OCI-LY7 (cell line): ENCODE data around the gene EMX2. TPM values are rescaled to one million over a fixed set of nuclear protein-coding genes. Genes with fewer than 3 reads are reported as not detected.

Experiments
- BruUV-seq: library from RNA; stranded (reverse); fragments of 400-500 nt; replicated peaks from 2 replicates; lab custom pipeline; 2021; lab: Mats Ljungman, UMichigan
- CTCF ChIA-PET: fragments of 300-600 bp; sonication (Branson Sonifier 250); formaldehyde crosslinking; loops from one replicate; lab custom pipeline; 2022; ENCODE audit warnings: antibody characterized with exemption; ENCODE audit not compliant: unreplicated experiment; lab: Charles Lee
- POLR2A ChIA-PET: fragments of 300-600 bp; sonication (Branson Sonifier 250); formaldehyde crosslinking; loops from one replicate; lab custom pipeline; 2022; ENCODE audit warnings: antibody characterized with exemption; lab: Charles Lee
- DNase-seq: peaks from one replicate; pipeline ENCODE4 v3.0.0-alpha.2; 2015; ENCODE audit warnings: low spot score
- H2AFZ ChIP-seq: fragments of 200-600 bp; sonication (generic), shearing (Covaris generic); 2 replicates; pipeline ENCODE4 v1.6.1; 2014; ENCODE audit warnings: mild to moderate bottlenecking, antibody characterized with exemption, low read length, moderate library complexity
- H3K27ac ChIP-seq: fragments of 200-600 bp; sonication (generic); 2 replicates; pipeline ENCODE4 v1.5.1; 2014; ENCODE audit warnings: mixed run types, low read depth, mild to moderate bottlenecking, moderate library complexity, low read length, inconsistent platforms; ENCODE audit not compliant: poor library complexity, severe bottlenecking
- H3K36me3 ChIP-seq: fragments of 200-600 bp; sonication (generic); 2 replicates; pipeline ENCODE4 v1.6.1; 2014; ENCODE audit warnings: mild to moderate bottlenecking, antibody characterized with exemption, low read length, moderate library complexity, mixed read lengths; ENCODE audit not compliant: insufficient read depth
- H3K4me1 ChIP-seq: fragments of 200-600 bp; sonication (generic); 2 replicates; pipeline ENCODE4 v1.5.1; 2014; ENCODE audit warnings: mild to moderate bottlenecking, low read length; ENCODE audit not compliant: insufficient read depth, poor library complexity, severe bottlenecking
- H3K4me2 ChIP-seq: fragments of 200-600 bp; sonication (generic); 2 replicates; pipeline ENCODE4 v1.6.1; 2014; ENCODE audit warnings: mild to moderate bottlenecking, low read length
- H3K4me3 ChIP-seq: fragments of 200-600 bp; sonication (generic); 2 replicates; pipeline ENCODE4 v1.5.1; 2014; ENCODE audit warnings: mild to moderate bottlenecking, low read depth, low read length; ENCODE audit not compliant: poor library complexity, severe bottlenecking
- H3K79me2 ChIP-seq: fragments of 200-600 bp; sonication (generic); 2 replicates; pipeline ENCODE4 v1.6.1; 2016; ENCODE audit warnings: low read depth, mild to moderate bottlenecking, low read length, moderate library complexity, mixed read lengths; ENCODE audit not compliant: insufficient read depth
- H3K9me2 ChIP-seq: fragments of 200-600 bp; sonication (generic); 2 replicates; pipeline ENCODE4 v1.6.1; 2016; ENCODE audit warnings: mild to moderate bottlenecking, low read length, mixed read lengths; ENCODE audit not compliant: insufficient read depth
- H3K9me3 ChIP-seq: fragments of 200-600 bp; sonication (generic); 2 replicates; pipeline ENCODE4 v1.6.1; 2014; ENCODE audit warnings: mild to moderate bottlenecking, mixed run types, low read length, mixed read lengths
- H4K20me1 ChIP-seq: fragments of 200-600 bp; sonication (generic); 2 replicates; pipeline ENCODE4 v1.6.1; 2014; ENCODE audit warnings: mild to moderate bottlenecking, antibody characterized with exemption, low read length, moderate library complexity, mixed read lengths; ENCODE audit not compliant: insufficient read depth
- CTCF ChIP-seq: fragments of 200-600 bp; sonication (generic); conservative IDR thresholded peaks from 2 replicates; pipeline ENCODE4 v1.5.1; 2014; ENCODE audit warnings: mild to moderate bottlenecking, antibody characterized with exemption, low read length, moderate library complexity, mixed read lengths
- EZH2phosphoT487 ChIP-seq: fragments of 200-600 bp; sonication (generic); IDR thresholded peaks from 2 replicates; pipeline ENCODE4 v1.6.1; 2018; ENCODE audit warnings: low read depth, borderline replicate concordance, mild to moderate bottlenecking, mixed run types, antibody characterized with exemption, low read length, moderate library complexity, mixed read lengths
- intact Hi-C: fragments of 100-400 bp; cut with micrococcal nuclease; formaldehyde crosslinking; loops from one replicate; pipeline ENCODE4 v1.10.0; 2022; ENCODE audit not compliant: unreplicated experiment
- total RNA-seq, 2 experiments: library from RNA; depleted of rRNA in 1 of 2; stranded (reverse); fragments of >200 nt in 1 of 2; shearing (Covaris generic) in 1 of 2; gene quantifications; 2 replicates each; pipeline ENCODE4 v1.2.3, GENCODE V29; 2014 to 2022

Gene EMX2
- total RNA-seq, 2 experiments from 2014 or later, result not detected

DNA sequence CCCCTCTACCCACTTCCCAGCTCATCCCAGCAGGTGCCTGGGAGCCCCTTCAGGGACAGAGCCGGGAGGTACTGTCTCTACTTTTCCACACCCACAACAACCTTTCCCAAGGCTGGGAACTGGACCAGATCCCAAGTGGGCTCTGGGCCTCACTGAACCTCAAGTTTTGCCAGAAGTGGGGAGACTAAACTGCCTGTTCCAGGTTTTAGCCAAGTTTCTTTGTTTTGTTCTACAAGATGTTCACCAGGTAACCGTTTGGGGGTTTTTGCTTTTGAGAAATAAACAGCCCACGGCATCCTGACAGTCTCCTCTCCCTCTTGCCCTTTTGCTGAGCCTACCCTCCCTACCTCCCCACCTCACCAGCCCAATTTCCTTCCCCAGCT is 10.6 kb upstream of the EMX2 start:
- no peaks in the 10 kb centered on the region for H4K20me1 ChIP-seq
- H3K4me3 ChIP-seq, result no peak overlapping the region
- CTCF ChIA-PET, result no interaction called here
- H2AFZ ChIP-seq, result no peak overlapping the region
- H3K4me1 ChIP-seq, result no peaks in the 10 kb centered on the region
- H3K27ac ChIP-seq, result no peak overlapping the region
- no peaks in the 10 kb centered on the region for H3K79me2 ChIP-seq
- H3K9me2 ChIP-seq, result no peaks in the 10 kb centered on the region
- POLR2A ChIA-PET, result no interaction called here
- intact Hi-C loops, result no loop called here
- no peak overlapping the region for H3K4me2 ChIP-seq
- TF ChIP-seq EZH2phosphoT487, result no peak
- TF ChIP-seq CTCF, result no peak
- no peaks in the 10 kb centered on the region for H3K9me3 ChIP-seq
- no peaks in the 10 kb centered on the region for H3K36me3 ChIP-seq
- no peak for DNase-seq
- BruUV-seq, result no TSS peak

GRCh38 chr10:117532451-117533107 is 10.0 kb upstream of the EMX2 start:
- Histone ChIP-seq H4K20me1 (no peaks in the 10 kb centered on the region), H3K9me2 (no peaks in the 10 kb centered on the region), H3K36me3 (no peaks in the 10 kb centered on the region), H3K79me2 (no peaks in the 10 kb centered on the region), H3K4me1 (no peaks in the 10 kb centered on the region), H3K4me3 (no peak overlapping the region), H2AFZ (no peak overlapping the region), H3K4me2 (no peak overlapping the region), H3K9me3 (no peaks in the 10 kb centered on the region), H3K27ac (no peak overlapping the region)
- ChIA-PET CTCF (no interaction called here), POLR2A (no interaction called here)
- DNase-seq, result no peak
- no TSS peak for BruUV-seq
- TF ChIP-seq CTCF (no peak), EZH2phosphoT487 (no peak)
- intact Hi-C loops, result no loop called here

DNA sequence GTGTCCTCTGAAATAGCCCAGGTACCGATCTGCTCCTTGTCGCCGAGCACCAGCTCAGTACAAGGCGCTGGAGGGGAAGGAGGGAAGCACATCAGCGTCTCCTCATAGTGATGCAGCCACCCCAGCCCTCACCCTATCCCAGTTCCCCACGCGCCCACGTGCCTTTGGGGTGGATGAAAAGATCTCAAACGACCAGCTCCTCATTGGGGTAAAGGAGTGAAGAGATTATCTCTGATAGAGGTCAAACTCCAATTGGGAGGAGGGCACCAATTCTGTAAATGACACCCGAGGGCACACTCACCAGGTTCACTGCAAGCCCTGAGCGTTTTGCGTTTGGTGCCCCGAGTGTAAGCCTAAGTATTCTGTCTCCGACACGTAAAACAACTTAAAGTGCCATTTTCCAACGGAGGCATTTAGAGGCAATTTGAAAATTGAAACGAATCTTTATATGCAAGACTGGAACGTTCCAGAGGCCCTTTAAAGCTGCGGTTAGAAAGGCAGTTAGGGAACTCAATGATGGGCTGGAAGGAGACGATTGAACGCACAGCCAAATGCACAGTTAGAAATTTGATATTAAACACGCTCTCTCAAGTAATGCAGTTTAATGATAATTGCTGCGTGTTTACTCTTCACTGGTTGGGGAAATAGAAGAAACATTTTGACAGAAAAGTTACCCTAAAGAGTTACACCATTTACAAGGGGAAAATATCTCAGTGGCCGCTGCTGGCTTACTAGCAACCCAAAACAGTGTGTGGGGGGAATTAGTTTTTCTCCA is 8.9 kb upstream of the EMX2 start:
- Histone ChIP-seq H3K4me1 (no peaks in the 10 kb centered on the region), H3K79me2 (no peaks in the 10 kb centered on the region), H3K27ac (no peak overlapping the region), H3K9me2 (no peaks in the 10 kb centered on the region), H3K4me3 (no peak overlapping the region), H4K20me1 (no peaks in the 10 kb centered on the region), H3K4me2 (no peak overlapping the region), H3K9me3 (no peaks in the 10 kb centered on the region), H3K36me3 (no peaks in the 10 kb centered on the region), H2AFZ (no peak overlapping the region)
- no peak for DNase-seq
- no TSS peak for BruUV-seq
- intact Hi-C loops, result no loop called here
- TF ChIP-seq CTCF, result no peak
- TF ChIP-seq EZH2phosphoT487, result no peak
- ChIA-PET POLR2A (no interaction called here), CTCF (no interaction called here)
